WI38 (cell line): ENCODE results near the gene SLC5A10.
"Not testable (repeated sequence)": the region's sequence is repeated elsewhere in the genome, so short reads cannot be mapped to it uniquely, and the experiment has no call there.

Experiments used
- H3K4me3 ChIP-seq: 2 replicates; pipeline ENCODE4 v1.5.1; 2011; ENCODE audit warnings: low read depth, mild to moderate bottlenecking, control low read depth, low read length
- TF ChIP-seq, protein P1 (sequence below): IDR thresholded peaks from 2 replicates; pipeline ENCODE4 v1.5.1; 2012; ENCODE audit warnings: low read depth, mild to moderate bottlenecking, control low read depth, low read length

Gene SLC5A10

DNA sequence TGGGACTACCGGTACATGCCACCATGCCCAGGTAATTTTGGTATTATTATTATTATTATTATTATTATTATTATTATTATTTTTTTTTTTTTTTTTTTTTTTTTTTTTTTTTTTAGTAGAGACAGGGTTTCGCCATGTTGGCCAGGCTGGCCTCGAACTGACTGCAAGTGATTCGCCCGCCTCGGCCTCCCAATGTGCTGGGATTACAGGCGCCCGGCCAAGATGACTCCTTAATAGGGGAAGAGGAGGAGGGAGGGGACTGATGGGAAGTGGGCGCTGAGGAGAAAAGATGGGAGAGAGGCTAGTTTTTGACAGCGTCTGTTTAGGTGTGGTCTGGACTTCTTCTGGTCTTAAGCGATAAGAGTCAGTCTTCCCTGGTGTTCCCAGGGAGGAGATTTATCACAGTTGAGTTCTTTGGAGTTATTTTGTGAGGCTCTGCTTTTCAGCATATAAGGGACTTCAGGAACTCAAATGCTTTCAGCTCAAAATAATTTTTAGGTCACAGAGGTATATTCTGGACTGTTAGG is 34.4 kb upstream of the SLC5A10 start:
- no peak overlapping the region for H3K4me3 ChIP-seq
- TF ChIP-seq, protein P1, sequence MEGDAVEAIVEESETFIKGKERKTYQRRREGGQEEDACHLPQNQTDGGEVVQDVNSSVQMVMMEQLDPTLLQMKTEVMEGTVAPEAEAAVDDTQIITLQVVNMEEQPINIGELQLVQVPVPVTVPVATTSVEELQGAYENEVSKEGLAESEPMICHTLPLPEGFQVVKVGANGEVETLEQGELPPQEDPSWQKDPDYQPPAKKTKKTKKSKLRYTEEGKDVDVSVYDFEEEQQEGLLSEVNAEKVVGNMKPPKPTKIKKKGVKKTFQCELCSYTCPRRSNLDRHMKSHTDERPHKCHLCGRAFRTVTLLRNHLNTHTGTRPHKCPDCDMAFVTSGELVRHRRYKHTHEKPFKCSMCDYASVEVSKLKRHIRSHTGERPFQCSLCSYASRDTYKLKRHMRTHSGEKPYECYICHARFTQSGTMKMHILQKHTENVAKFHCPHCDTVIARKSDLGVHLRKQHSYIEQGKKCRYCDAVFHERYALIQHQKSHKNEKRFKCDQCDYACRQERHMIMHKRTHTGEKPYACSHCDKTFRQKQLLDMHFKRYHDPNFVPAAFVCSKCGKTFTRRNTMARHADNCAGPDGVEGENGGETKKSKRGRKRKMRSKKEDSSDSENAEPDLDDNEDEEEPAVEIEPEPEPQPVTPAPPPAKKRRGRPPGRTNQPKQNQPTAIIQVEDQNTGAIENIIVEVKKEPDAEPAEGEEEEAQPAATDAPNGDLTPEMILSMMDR = no peak

DNA sequence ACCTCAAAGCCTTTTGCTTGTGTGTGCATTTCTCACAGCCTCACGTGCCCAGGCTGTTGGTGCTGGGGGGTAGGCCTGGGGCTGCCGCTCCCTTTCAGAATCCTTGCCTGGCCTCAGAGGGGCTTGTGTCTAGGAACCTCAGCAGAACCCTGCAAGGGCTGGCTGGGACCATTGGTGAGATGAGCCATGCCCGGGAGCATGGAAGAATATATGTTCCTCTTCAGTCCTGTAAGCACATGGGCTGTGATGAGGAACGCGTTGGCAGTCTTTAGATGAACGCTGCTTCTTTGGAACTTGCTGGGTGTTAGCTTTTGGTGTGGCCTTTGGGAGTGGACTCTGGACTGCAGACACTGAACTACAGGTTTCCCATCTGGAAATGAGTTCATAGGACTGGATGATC is 32.0 kb upstream of the SLC5A10 start:
- TF ChIP-seq, protein P1 = no peak
- no peak overlapping the region for H3K4me3 ChIP-seq

GRCh38 chr17:18920911-18921441 is 31.0 kb upstream of the SLC5A10 start:
- TF ChIP-seq, protein P1 = no peak
- no peak overlapping the region for H3K4me3 ChIP-seq

- no peak overlapping the region for H3K4me3 ChIP-seq
- TF ChIP-seq, protein P1 = no peak
These were observed 30.5 kb upstream of the SLC5A10 start for GRCh38 chr17:18921485-18921884.

GRCh38 chr17:18921912-18922451 is 30.0 kb upstream of the SLC5A10 start:
- TF ChIP-seq, protein P1 = no peak
- no peak overlapping the region for H3K4me3 ChIP-seq

DNA sequence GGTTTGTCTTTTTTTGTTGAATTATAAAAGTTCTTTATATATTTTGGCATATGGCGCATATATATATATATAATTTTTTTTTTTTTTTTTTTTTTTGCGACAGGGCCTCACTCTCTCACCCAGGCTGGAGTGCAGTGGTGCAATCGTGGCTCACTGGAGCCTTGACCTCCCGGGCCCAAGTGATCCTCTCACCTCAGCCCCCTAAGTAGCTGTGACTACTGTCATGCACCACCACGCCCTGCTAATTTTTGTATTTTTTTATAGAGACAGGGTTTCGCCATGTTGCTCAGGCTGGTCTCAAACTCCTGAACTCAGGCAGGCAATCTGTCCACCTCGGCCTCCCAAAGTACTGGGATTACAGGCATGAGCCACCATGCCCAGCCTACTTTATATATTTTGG is 29.4 kb upstream of the SLC5A10 start:
- not testable (repeated sequence) for H3K4me3 ChIP-seq

DNA sequence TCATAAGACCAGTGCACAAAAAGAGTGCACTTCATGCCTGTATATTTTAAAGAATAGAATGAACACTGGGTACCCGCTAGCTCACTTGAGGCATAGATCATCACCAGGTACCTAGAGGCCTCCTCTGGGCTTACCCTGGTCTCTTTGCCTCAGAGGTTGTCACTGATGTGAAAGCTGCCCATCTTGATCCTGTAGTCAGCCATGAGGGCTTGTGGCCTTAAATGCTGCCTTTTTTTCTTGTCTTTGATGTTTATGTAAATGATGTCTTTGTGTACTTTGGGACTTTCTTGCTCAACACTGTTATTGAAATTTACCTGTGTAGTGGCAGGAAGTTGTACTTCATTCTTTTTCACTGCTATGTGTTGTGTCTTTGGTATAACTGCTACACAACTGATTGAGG is 26.8 kb upstream of the SLC5A10 start:
- TF ChIP-seq, protein P1 = no peak
- no peak overlapping the region for H3K4me3 ChIP-seq
